CD4-positive, alpha-beta T cell treated with Interleukin-6 for 4 hours (primary cell): ENCODE results near the gene CFAP206.
"Not testable (repeated sequence)": the region's sequence is repeated elsewhere in the genome, so short reads cannot be mapped to it uniquely, and the experiment has no call there.

Source experiments
- DNase-seq: peaks from one replicate; pipeline ENCODE4 v3.0.0-alpha.2; 2020; ENCODE audit warnings: mixed read lengths

Gene CFAP206

DNA sequence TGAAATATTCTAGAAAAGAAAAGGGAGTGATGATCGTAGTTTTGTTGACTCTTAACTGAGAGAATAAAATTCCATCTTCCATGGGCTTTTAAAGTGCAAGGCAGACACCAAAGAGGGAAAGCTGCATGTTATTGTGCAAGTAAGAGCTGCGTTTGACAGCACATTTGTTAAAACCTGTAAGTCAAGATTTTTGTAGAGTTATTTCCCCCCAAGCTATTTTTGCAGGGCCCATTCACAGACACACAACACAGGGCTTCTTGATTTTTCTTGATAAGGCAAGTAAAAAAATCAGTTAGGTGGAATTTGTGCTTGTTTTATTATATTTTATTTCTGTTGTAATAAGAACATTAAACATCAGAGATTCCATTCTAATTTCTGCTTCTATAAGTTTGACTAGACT lies 13.8 kb downstream of the CFAP206 start:
- DNase-seq: no peak

DNA sequence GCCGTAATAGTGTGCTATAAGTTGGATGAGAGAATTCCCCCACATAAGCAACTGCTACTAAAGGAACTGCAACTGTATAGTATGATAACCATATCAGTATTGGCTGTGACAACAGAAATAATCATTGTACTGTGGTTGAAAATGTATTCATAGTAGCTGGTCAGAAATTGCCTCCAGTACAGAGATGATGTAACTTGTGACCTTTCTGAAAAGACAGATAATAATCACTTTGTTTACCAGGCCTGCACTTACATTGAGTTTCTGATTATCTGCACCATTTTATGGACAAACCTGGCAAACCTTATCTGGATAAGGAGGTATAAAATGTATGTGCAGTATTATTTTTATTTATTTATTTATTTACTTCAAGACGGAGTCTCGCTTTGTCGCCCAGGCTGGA lies 19.0 kb downstream of the CFAP206 start:
- DNase-seq: no peak

DNA sequence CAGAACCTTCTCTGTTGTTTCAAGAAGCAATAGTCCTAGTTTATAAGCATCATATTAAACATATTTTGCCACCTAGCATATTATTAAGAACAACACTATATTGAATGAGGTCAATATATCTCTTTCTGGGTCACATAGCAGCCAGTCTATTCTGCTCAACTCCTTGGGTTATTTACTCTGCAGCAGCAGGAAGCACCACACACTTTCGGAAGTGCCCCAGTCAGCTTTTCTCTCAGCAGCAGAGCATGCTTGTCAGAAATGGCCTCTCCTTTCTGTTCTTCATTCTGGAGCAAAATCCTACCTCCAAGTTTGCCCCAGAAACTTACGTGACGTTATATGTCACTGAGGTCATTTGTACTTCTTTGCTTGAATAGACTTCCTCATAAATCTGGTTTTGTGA lies 22.7 kb downstream of the CFAP206 start:
- DNase-seq: no peak

DNA sequence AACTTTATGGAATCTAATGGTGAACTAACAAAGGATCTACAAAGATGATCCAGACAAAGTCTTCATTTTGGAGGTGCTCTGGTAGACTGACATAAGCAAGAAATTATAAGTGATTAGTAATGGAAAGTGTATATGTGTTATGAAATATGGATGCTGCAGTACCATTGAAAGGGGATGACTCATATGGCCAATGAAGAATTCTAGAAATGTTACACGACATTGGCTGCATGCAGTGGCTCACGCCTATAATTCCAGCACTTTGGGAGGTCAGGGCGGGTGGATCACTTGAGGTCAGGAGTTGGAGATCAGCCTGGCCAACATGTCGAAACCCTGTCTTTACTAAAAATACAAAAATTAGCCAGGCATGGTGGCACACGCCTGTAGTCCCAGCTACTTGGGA lies 23.5 kb downstream of the CFAP206 start:
- no peak for DNase-seq

DNA sequence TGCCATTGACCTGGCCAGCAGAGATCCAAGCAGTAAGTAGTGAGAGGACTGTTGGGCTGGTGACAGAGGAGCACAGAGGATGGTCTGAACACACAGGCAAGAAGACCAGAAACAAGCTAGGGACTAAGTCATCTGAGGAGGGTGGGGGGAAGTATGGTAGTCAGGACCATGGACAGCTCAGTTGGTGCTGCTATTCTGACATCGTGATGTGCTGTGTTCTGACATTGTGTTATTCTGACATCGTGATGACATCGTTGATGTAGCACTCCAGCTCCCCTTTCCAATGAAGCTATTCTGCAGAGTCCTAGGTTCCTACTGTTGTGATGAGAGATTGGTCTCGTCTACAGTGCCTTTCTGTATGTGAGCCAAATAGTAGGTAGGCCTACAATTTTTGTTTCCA lies 28.7 kb downstream of the CFAP206 start:
- DNase-seq: peak; percentile 41

DNA sequence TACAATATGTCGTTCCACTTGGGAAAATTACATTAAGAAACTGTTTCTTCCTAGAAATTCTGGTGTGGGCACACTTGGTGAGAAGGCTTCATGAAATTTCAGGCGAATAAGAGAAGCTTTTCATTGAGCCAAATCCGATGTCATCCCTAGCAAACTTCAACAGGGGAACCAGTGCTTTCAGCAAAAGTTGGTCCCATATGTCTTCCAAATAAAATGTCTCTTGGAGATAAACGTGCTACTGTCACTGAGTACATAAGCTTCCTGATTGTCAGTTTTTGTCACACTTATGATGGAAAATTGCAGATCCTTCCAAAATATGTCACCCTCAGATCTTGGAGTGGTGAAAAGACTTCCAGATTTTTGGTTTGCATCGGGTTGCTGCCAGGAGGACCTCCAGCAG lies 33.9 kb downstream of the CFAP206 start:
- no peak for DNase-seq

DNA sequence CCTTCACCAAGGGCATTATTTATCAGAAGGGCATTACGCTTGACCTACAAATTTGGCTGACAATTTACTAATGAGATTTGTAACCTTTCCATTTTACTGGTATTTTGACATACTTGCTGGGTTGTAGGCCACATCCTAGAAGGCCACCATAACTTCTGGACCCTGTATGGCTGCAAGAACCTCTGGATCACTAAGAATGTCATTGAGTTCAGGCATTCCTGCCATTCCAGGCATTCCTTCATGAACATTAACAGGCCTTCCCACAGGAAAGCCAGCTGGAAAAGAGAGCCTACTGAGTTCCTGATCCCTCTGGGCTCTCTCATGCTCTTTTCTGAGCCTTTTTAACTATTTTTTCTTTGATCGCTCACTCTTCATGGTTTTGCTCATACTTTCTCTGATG lies 36.6 kb downstream of the CFAP206 start:
- DNase-seq: no peak

DNA sequence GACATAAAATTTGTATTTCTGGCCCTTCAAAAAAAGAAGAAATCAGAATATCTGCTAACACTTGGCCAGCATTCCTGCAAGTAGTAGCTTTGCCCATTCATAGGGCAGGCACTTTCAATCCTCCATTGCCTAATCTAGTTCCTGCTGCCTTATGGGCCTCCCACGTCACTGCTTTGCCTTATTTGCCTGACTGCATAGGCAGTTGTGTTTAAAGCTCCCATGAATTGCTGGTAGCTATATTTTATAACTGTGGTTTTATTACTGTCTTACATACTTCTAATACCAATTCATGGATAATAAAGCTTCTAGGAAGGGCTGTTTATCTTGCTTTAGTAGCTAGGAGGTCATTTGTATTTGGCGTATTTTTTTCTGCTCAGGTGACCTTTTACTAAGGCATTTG lies 57.3 kb downstream of the CFAP206 start:
- no peak for DNase-seq

DNA sequence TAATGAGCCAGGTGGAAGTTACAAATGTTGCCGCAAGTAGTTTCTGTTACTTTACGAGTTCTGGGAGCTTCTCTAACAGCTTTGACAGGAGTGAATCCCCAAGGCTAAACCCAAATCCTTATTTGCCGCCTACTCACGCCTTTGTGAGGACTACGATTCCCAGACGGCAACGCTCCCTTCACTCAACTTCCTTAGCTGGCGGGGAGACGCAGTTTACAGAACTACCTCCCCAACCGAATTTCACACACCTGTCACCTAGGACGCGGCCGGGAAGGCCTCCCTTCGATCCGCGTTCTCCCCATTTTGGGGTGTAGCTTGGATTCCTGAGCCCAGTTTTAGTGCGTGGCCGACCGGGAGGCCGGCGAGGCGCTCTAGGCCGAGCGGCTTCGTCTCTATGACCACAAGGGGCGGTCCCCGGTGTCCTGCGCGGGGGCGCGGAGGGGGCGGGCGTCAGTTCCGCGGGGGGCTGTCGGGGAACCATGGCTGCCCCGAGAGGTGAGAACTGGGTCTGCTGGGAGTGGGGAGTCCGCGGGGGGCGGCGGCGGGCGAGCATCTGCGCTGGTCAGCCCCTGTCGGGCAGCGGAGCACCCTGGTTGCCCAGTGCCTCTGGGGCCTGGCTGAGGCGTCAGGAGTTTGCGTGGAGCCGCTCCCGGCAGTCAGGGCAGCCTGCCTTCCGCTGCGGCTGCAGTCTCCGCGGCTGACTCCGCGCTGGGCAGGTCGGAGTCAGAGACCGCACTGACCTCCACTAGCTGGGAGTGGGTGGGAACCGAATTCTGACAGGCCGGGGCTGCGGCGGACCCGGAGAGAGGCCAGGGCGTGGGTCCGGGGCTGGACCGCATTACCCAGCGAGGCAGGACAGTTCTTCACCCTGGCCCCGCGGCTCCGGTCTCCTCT lies 65.0 kb downstream of the CFAP206 start, which contains the start of gene SLC35A1:
TSS of gene SLC35A1 (plus strand) at position 450 of the 894 bp plus-strand sequence. CDS start at position 480, 30 bp downstream.
- DNase-seq: peak; percentile 86

DNA sequence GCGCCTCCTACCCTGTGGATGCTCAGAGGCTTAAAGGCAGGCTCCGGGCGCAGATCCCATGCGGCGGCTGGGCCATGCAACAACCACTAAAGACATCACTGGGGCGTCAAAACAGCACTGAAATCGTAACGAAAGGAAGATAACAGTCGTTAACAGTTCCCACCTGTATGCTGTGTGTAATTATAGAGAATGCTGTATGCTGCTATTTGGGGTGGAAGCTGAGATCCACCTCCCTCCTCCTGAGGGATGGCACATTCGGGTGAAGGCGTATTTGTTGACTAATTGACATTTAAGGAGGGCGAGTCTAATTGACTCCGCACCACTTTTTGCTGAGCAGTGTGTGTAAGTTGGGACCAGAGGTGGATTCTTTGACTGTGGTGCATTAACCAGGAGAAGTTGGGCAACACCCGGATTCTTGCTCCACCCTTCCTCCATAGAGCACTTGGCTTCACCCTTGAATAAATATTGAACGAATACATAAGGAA lies 65.7 kb downstream of the CFAP206 start:
- DNase-seq: peak; percentile 70

DNA sequence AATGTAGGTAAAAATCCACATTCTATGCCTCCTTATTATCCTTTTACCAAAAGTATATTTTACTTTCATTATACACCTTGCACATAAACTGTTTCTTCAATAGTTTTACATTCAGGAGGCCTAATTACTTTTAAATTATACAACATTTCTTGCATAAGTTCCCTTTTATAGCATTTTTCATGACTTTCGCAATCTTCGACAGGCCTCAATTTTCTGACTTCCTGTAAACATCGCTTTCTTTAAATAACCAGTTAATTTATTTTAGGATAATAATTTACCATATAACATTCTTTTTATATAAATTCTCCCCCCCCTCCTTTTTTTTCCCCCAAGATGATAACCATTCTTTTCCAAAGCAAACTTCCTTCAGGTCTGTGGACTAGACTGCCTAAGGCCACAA lies 74.2 kb downstream of the CFAP206 start:
- no peak for DNase-seq

DNA sequence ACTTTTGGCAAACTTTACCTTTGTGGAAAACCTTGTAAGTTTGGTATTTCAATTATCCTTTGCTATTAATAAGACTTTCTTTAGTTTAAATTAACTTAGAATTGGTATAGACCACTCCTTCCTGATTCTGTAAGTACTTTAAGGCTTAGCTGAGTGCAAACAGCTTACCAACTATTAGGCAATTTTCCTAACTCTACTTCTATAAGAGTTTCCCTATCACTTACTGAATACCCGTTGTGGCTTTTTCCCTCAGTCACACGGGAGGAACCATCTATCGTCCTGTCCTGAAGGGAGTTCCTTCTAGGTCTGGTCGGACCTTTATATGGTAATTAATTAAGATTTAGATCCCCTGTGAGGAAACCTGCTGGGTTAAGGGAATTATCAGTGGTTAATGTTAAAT lies 74.6 kb downstream of the CFAP206 start:
- DNase-seq: no peak

DNA sequence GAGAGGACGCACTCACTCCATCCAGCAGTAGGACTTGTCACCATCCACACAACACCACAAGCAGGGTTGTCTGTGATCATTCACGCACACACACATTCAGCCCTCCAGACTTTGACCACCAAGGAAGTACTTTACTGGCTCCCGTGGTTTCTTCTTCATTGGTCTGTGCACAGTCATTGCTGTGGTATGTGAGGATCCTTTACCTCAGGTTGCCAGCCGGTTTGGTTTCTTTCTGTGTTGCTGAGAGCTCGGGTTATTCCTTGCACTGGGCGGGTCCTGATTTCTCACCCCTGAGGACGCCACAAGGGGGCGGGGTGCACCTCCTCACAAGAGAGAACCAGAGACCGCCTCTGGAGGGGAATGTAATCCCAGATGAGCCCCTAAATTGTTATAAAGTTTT lies 76.2 kb downstream of the CFAP206 start:
- DNase-seq: peak; percentile 3

DNA sequence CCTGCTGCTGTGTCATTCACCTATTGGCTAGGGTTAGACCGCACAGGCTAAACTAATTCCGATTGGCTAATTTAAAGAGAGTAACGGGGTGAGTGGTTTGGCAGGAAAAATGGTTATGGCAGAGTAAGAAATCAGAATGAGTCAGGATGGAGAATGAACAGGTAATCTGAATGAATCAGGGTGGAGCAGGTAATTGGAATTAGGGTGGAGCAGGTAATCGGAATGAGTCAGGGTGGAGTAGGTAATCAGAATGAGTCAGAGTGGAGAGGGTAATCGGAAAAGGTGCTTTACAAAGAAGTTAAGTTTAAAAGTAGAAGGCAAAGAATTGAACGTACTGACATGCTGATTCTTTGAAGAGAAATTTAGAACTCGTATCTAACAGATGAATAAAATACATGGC lies 76.7 kb downstream of the CFAP206 start:
- DNase-seq: no peak

DNA sequence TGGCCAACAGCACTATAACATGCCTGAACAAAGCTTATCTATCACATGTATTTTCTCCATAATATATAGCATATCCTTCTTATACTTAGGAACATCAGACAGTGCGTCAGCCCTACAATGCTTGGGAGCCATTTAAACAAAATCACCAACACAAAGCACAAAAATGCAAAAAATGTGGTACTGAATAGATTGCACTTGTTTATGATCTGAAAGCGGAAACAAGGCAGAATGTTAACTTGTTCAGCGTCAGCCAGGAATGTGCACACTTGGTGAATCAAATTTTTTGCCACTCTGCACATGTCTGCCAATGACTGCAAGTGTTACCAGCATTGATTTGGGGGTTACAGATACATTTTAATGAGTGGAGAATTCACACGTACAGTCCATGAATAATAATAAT lies 79.8 kb downstream of the CFAP206 start:
- DNase-seq: no peak

DNA sequence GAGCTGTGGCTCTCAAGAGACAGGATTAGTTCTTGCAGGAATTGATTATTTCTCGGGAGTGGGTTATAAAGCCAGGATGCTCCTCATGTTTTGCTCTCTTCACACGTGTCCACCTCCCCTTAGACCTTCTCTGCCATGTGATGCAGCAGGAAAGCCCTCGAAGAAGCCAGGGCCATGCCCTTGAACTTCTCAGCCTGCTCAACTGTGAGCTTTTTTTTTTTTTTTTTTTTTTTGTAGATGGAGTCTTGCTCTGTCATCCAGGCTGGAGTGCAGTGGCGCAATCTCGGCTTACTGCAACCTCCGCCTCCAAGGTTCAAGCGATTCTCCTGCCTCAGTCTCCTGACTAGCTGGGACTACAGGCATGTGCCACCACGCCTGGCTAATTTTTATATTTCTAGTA lies 81.6 kb downstream of the CFAP206 start:
- not testable (repeated sequence) for DNase-seq

DNA sequence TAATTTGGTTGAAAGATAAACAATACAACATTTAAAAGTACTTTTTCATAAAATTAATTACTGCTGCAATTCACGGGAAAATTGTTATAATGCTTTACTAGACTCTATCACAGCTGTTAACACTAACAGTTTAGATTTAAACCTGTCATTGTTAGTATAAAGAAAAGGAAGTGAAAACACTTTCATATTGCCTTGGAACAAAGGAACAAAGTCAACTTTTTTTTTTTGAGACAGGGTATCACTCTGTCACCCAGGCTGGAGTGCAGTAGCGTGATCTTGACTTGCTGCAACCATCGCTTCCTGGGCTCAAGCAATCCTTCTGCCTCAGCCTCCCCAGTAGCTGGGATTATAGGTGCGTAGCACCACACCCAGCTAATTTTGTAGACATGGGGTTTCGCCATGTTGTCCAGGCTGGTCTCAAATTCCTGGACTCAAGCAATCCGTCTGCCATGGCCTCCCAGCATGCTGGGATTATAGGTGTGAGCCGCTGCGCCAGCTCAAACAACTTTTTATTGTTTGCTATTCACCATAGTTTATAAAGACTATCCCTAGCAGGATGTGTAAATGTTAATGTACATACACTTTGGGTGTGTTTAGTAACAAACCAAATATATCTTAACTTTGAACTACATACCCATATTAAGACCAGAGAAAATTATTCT lies 87.1 kb downstream of the CFAP206 start:
- no peak for DNase-seq

DNA sequence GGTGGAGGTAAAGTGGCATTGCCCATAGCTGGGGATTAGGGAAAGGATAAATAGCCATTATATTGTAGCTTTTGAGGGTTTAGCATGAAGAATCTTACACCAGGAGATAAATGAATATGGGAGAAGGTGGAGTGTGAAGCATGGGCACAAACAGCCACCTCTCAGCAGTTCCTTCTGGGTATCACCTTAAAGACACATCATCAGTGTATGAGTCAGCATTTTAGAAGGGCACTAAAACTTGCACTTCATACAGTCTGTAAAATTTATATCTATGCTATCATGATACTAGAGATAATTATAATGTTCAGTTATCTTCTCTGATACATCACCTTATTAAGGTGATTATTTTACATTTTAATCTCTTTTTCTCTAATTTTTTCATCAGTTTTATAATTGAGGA lies 90.3 kb downstream of the CFAP206 start:
- DNase-seq: no peak

DNA sequence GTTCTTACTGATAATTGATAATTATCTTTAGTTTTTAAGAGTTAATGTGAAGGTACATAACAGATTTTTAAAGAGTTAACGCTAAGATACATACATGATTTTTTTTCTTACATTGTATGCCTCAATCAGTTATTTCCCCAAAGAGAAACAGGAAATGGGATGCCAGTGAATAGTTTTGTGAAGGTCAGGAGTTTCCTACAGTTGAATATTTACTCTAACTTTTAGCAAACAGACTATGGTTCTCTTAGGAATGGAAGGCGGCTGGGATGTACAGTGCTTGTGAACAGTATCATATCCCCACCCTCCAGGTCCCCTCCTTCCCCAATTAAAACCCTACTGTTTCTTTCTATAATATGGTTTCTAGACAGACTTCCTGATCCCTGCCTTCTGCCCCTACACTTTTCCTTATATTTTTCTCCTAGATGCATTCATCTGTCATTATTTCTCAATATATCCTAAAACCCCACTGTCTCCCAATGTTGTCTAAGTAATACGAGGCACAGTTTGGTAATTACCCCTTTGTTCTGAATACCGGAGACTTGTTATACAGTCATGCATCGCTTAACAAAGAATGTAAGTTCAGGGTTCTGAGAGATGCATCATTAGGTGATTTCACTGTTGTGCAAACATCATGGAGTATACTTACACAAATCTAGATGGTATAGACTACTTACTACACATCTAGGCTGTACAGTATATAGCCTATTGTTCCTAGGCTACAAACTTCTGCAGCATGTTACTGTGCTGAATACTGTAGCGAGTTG lies 94.2 kb downstream of the CFAP206 start:
- DNase-seq: no peak

DNA sequence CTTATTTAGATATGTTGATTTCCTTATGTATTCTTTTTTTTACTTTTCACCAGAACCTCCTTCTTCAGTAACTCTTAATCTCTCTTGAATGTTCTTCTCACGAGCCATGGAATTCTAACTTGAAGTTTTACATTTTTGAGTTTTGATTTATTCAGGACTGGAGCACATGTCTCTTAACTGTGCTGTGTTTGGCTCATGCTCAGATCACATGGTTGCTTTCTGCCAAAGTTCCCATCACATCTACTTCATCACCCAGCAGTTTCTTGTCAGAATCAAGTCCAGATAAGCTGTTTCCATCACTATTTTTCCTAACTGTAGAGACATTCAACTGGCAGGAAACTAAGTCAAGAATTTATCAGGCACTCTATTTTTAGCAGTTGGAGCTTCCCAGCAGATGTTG lies 96.7 kb downstream of the CFAP206 start:
- DNase-seq: no peak
